CD1c-positive myeloid dendritic cell (primary cell): ENCODE data around the gene ARFGAP1.

Experiments
- DNase-seq: peaks from one replicate; pipeline ENCODE4 v3.0.0-alpha.2; 2016; ENCODE audit errors: extremely low spot score

Gene ARFGAP1

DNA sequence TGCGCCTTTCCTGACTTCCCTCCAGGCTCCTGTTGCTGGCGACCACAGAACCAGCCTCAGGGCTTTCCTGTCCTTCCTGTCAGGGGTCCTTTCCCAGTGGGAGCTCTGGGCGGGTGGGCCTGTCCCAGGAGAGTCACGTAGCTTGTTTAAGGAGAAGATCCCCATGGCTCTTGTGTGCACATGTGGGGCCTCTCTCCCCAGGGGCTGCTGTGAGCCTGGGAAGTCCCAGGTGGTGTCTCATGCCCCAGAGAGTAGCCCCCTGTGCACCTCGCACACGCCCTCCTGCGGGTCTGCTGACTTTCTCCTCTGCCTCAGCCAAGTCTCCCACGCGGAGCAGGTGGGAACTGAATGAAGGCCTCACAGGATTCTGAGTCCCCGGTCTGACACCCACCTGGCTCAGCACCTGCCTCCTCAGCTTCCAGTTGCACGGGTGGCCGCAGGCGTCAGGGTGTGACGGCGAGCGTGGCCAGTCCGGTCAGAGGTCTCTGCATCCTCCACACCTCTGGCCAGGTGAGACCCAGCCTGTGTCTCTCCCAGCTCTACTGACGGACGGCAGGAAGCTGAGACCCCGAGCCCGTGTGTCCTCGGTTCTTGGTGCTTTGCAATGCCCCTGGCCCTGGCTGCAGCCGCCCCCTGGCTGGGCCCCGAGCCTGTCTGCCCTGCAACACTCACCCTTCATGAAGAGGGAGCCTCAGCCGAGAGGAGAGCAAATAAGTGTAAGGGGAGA, 12.7 kb upstream of the ARFGAP1 start:
- DNase-seq = no peak

DNA sequence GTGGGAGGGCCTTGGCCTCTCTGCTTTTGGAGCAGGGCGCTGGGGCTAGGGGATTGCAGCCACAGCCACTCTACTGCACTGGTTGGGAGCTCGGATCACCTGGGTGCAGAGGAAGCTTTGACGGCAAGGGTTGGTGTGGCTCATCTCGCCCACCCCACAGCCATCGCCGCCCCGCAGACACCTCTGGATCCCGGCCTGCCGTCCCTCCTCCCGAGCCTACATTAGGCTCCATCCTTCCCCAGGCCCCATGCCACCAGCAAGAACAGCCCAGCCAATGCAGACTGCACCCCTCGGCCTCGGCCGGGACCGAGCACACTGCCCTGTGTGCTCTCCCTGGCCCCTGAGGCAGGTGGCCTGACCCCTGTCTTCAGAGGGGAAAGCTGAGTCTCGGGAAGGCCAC, 12.1 kb upstream of the ARFGAP1 start:
- no peak for DNase-seq

DNA sequence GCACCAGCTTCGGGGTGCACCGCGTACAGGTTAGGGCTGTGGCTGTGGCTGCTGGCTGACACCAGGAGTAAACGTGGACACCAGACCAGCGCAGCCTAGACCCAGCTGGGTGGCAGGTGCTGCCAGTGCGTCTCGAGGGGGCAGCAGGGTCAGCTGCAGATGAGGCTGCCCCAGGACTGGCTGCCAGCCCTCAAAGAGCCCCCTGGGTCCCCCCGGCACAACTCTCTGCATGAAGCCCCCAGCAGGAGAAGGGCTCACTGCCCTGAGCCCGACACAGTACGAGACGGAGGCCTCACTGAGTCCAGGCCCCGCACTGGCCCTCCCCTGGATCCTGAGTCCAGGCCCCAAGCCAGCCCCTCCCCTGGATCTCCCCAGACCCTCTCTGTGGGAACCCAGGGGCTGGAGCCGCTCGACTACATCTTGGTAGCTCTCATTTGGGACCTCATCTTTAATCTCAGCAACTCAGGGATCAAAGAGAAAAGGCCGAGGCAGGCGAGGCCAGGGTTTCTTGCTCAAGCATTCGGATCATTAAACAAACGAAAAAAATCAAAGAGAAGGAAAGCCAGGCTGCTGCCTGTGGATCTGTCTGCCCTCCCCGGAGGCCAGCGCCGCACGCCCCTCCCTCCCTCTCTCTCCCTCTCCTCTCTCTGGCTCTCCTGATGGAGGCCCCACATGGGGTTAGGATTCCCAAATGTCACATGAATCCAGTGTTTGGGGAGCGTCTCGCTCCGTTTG, 11.4 kb upstream of the ARFGAP1 start:
- DNase-seq = no peak

DNA sequence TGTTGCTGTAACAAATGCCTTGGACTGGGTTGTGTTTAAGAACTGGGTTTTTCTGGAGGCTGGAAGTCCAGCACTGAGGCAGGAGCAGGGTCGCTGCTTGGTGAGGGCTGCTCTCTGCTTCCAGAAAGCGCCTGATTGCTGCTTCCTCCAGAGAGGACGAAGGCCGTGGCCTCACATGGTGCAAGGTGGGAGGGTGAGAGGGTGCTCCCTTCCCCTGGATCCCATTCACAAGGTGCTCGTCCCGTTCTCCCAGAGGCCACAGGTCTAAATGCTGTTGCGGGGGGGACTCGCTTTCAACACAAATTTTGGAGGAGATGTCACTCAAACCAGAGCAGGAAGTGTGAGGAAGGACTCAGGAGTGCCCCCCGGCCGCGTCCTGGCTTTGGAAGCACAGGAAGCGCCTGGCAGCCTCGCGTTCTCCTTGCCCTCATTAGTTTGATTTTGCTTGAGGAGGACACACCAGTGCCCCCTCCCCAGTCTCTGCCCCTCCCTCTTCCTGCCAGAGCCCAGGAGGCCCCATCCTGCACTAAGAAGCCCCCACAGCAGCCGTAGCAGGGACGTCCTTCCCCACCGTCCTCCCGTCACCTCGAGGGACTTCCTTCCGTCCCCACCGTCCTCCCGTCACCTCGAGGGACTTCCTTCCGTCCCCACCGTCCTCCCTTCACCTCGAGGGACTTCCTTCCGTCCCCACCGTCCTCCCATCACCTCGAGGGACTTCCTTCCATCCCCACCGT, 10.7 kb upstream of the ARFGAP1 start:
- DNase-seq = no peak

DNA sequence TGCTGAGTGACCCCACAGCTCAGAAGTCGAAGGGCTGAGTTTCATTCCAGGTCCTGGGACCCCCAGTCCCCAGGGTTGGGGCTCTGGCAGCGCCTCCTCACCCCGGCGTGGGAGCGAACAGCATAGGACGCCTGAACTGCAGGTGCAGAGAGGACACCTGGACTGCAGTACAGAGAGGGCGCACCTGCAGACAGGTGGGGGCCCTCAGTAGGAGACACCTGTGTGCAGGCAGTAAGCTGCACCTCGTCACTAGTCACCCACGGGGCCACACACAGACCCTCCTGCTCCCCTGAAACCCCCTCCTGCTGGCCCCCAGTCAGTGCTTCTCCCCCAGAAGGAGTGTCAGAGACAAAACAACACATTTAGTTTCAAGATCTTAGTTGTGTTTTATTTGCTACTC, 9.8 kb upstream of the ARFGAP1 start:
- no peak for DNase-seq

DNA sequence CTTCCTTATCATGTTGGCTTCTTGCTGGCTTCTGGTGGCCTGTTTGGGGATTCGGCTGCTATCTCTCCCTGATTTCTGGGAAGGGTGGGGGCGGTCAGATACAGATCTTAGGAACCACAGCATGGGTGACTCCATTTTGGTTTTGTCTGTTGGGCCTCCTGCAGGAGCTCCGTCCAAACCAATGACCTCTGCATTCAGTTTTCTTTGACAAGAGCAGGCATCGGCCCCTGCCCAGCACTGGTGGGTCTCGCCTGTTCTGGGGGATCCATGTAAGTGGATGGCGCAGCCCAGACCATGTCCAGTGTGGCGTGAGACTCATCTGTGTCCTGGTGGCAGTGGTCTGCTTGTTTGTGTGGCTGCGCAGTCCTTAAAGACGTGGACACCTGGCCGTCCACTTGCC, 8.6 kb upstream of the ARFGAP1 start:
- no peak for DNase-seq

DNA sequence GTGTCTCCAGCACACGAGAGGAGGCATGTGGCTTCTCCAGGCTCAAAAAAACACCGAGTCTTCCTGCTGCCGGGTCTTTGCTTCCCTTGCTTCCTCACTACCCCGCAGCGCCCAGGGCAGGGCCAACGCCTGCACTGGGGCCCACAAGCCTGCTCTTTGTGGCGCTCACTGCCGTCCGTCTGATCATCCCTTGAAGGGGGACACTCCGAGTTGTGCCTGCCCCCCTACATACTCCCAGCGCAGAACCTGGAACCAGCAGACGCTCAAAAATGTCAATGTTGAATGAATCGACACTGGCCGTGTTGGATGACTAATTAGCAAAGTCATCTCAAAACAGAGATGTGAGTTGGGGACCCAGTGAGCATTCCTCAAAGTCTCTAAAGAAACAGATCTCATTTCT, 8.1 kb upstream of the ARFGAP1 start:
- DNase-seq = no peak

DNA sequence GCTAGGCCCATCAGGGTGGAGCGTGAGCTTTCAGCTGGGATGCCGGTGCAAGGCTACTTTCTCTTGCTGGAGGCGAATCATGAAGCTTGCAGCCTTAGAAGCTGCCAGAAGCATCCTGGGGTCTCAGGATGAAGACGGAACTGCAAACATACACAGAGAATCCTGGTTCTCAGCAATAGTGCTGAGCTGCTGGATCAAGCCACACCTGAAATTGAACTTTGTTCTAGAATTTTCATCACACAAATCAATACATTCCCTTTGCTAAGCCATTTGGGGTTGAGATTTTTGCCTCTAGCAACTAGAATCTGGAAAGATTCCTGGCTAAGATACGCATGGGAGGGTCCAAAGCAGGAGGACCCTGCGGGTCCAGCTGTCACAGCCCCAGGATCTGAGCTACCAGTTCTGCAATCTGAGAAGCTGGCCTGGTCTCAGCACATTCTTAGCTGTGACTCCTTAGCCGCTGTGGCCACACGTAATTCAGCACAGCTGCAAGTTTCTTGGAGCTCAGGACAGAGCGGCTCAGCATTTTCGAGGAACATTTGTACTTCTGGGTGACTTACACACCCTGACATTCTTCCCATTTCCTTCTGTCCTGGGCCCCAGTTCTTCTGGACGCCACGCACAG, 6.6 kb upstream of the ARFGAP1 start:
- no peak for DNase-seq

DNA sequence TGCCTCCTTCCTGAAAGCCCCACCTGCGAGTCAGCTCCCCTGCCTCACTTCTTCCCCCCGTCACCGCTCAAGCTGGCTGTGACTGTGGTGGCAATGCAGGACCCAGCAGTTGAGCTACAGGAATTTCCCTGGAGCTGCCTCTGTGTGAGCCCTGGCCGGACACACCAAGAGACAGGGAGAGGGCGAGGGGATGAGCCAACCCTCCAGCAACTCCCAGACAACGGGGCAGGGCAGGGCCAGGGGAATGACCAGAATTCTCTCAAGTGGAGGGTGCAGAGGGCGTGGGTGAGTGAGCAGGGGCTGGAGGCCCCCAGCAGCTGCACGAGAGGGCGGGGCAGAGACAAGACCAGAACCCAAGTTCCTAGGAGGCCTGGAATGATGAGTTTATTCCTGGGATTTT, 4.9 kb upstream of the ARFGAP1 start:
- no peak for DNase-seq

DNA sequence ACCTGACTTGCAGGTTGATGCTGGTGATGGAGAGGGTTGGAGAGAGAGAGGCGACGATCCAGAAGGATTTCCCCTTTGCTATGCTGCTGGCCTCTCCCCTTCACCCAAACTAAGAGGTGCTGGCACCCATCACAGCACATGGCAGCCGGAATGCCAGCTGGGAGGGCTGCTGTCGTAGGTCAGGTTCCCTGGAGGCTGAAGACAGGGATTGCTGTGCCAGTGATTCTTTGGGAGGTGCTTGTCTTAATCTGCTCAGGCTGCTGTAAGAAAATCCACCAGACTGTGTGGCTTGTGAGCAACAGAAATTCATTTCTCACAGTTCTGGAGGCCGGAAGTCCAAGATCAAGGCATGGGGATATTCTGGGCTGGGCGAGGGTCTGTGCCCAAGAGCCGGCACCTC, 4.4 kb upstream of the ARFGAP1 start:
- no peak for DNase-seq

DNA sequence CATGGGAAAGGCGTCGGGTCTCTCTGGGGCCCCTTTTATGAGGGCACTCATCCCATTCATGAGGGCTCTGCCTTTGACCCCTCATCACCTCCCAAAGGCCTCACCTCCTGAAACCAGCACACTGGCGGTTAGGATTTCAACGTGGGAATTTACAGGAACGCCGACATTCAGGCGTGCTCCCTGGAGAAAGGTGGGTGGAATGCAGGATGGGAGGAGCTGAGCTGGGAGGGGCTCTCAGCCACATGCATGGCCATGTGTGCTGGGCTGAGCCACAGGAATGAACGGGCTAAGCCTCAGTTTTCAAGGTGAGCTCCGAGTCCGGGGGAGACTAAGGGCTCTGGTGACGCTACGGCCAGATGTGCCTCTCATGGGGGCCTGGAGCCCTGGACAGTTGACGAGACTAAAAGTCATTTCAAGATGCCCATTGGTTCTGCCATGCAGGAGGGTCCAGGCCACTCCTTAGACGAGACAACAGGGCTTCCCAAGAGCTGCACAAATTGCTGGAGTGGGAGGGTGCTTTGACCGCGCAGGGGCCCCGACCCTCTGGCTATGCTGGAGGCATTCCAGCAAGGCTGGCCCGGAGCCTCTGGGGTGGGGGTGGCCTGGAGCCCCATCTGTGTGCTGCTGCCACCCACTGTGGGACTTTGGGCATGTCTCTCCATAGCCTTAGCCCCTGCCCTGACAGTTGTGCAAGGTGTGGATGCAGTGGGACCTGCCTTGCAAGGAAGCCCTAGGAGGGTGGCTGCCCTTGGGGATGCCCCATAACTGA, 3.8 kb upstream of the ARFGAP1 start:
- DNase-seq = no peak

DNA sequence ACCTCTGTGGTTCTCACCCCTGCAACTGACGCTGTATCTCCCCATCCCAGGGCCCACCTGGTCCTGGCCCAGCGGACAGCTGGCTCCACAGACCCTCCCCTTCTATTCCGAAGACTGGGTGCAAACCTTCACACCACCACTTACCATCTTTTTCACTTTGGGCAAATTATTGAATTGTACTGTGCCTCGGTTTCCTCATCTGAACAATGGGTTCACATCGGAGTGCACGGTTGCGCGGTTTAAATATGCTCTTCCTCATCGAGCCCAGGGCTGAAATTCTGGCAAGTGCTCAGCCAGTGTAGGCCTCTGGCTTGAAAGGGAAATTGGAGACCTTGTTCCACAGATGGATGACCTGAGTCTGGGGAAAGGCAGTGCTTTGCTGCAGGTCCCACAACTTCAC, 2.9 kb upstream of the ARFGAP1 start:
- no peak for DNase-seq

DNA sequence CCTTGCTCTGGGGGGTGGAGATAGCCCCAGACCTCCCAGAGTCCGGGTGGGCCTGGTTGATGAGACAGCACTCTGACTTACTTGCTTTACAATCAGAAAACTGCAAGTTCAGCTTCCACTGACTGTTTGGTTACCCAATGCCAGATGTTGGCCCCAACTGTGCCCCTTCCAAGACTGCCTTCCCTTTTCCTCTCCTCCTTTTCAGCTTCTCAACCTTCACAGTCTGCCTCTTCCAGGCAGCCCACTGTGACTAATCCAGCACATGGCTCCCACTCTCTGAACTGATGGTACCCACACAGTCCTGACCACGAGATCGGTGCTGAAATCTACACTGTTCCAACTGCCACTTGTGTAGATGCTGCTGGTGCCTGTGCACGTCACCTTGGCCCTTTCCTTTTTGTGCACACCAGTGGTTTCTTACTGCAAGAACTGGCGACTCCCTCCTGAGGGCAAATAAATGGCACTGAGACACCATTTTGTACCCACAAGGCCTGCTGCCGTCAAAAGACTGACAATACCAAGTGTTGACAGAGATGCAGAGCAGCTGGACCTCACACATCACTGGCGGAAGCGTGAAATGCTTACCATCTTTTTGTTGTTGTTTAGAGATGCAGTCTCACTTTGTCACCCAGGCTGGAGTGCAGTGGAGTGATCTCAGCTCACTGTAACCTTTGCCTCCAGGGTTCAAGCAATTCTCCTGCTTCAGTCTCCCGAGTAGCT, 1.8 kb upstream of the ARFGAP1 start:
- DNase-seq = no peak

DNA sequence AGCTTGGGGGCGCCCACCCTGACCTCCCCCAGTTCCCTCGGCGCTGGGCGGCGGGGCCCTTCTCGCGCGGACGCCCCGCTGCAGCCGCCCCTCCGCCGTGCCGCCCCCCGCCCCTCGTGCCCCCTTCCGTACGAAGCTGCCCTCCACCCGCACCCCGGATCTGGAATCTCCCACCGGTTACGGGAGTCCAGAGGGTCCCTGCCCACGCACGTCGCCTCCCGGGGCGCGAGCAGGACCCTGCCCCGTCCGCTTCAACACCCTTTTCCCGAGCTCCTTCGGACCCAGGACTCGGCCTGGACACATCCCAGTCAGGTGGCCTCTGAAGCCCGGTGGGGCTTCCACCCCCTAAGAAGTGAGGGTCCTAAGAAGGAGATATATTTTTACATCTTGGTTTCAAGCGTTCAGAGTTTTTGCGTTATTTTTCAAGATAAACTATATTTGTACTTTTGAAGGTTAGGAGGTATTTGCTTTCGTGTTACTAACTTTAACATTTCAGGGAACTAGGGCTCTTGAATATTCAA, 506 bp downstream of the ARFGAP1 start:
- DNase-seq = no peak

DNA sequence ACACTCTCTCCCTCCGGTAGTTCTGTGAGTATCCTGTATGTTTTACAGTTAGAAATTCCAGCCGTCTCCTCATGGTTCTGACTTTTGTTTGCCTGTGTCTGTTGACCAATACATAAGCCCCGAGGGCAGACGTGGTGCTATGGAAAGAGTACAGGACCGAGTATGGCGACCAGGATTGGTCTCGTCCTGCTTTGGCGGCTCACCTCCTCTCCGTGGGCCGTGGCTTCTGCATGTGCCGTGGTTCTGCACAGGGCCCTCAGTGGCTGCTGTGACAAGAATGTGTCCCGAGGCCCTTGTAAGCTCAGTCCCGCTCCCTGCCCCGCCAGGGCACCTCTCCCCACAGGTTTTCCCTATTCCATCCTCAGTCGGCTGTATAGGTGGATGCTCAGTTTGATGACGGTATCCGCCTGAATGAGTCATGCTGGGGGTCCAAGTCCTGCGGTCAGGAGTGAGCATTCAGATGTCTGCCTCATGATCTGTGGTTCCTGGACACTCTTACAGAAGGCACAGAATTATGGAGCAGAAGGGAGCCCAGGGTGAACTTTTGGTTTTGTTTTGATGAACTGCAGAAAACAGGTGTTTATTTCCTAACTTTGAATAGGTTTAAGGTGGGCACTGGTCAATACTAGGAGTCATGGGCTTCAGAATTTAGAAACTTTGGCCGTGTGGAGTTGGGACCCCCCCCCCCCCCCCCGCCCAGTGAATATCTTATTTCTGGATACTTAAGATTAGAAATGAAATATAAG, 1.2 kb downstream of the ARFGAP1 start:
- DNase-seq = no peak

DNA sequence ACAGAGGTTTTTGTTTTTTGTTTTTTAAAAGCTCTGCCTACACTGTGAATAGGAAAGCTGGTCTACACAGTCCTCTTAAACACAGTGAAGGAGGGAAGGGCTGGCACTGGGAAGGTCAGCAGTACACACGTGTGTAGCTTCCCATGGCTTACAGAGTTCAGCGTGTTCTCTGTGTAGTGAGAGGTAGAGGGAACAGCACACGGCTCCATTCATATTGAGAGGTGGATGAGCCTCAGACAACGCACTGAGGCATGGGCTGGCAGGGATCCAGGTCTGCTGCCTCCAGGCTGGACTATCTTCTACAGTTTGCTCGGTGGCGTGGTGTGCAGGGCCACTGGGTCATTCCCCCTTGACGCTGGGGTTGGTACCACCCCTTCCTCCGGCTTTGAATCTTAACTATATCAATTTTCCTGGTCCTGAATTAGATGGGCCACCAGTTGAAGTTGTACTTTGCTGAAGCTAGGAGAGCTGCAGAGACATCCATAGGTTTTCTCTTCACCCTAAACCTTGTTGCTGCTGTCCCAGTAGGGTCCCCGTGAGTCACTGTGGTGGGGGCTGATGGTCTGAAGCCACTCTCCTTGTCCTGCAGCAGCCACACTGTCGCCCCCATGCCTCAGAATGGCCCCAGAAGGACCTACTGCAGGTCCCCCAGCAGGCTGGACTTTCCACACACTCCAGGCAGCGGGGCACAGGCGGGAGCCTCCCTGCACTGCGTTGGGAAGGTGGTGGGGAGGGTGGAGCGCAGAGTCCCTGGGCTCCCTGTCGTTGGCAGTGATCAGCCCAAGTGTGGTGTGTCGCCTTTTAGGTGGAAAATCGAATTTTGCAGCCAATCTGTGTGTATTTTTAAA, 2.0 kb downstream of the ARFGAP1 start:
- DNase-seq = no peak

DNA sequence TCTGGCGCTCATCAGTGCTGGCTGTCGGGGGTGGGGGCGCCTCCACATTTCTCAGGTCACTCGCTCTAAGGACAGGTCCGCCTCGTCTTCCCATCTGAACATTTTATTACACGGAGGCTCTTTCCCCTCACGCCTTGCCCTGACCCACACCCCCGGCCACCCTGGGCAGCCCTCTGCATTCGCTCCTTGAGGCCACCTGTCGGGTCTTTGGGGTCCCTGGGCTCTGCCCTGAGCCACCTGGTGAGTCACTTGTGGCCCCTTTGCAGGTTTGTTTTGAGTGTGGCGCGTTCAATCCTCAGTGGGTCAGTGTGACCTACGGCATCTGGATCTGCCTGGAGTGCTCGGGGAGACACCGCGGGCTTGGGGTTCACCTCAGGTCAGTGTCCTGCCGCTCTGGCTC, 3.2 kb downstream of the ARFGAP1 start:
- no peak for DNase-seq

DNA sequence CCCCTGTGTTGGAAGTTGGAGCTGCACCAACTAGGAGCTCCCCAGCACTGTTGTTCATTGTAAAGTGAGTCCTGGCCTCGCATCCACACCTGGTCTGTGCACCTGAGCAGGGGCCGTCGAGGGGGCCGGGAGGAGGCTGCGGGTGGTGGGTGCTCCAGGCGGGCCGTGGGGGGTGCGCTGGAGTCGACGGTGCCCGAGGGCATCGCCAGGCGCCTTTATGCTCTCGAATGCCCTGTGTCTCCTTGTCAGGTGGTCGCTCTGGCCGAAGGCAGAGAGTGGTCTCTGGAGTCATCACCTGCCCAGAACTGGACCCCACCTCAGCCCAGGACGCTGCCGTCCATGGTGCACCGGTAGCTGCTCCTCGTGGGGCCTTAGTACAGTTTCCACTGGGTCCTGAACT, 4.3 kb downstream of the ARFGAP1 start:
- DNase-seq = no peak
